ENCODE measurements around the gene LIPK. TPM values are rescaled to one million over a fixed set of nuclear protein-coding genes. Genes with fewer than 3 reads are reported as not detected.

LIPK gene
- total RNA-seq, 1 experiment from 2014 or later, result not detected

GRCh38 chr10:88756660-88757059 is 50.6 kb downstream of the LIPK start:
- intact Hi-C loops (cut with micrococcal nuclease; ENCODE audit: unreplicated experiment), result no loop called here
- CTCF ChIA-PET, result no interaction called here
- BruUV-seq (replicated peaks), result no TSS peak

GRCh38 chr10:88759366-88760101 is 53.5 kb downstream of the LIPK start, which contains the start of gene LIPN:
Gene LIPN, plus strand, starts transcription at chr10:88760020. Its CDS starts 1,386 bp downstream, at chr10:88761406.
- H3K9me3 Mint-ChIP-seq (ENCODE audit: low read depth, unreplicated experiment), result no peaks in the 10 kb centered on the region
- H3K27me3 Mint-ChIP-seq (ENCODE audit: unreplicated experiment), result no peaks in the 10 kb centered on the region
- CTCF ChIA-PET, result no interaction called here
- DNase-seq, result no peak
- no peak for TF ChIP-seq CTCF (IDR thresholded peaks at IDR 0.05; ENCODE audit: unreplicated experiment)
- no TSS peak for BruUV-seq (replicated peaks)
- no peak within 1 kb of the TSS for H3K27ac Mint-ChIP-seq (ENCODE audit: unreplicated experiment)
- no peaks in the 10 kb centered on the region for H3K36me3 Mint-ChIP-seq (ENCODE audit: insufficient read depth, unreplicated experiment)
- intact Hi-C loops (cut with micrococcal nuclease; ENCODE audit: unreplicated experiment), result no loop called here
- no peaks in the 10 kb centered on the region for H3K4me1 Mint-ChIP-seq (ENCODE audit: low read depth, unreplicated experiment)
- H3K4me3 Mint-ChIP-seq (ENCODE audit: low read depth, unreplicated experiment), result no peak within 1 kb of the TSS

More at GRCh38 chr10:88756660-88757059, 50.6 kb downstream of the LIPK start:
- Mint-ChIP-seq H3K4me3 (ENCODE audit: low read depth, unreplicated experiment) (no peak overlapping the region), H3K9me3 (ENCODE audit: low read depth, unreplicated experiment) (no peaks in the 10 kb centered on the region), H3K27ac (ENCODE audit: unreplicated experiment) (no peak overlapping the region), H3K4me1 (ENCODE audit: low read depth, unreplicated experiment) (no peaks in the 10 kb centered on the region), H3K27me3 (ENCODE audit: unreplicated experiment) (no peaks in the 10 kb centered on the region), H3K36me3 (ENCODE audit: insufficient read depth, unreplicated experiment) (no peaks in the 10 kb centered on the region)
- no peak for TF ChIP-seq CTCF (IDR thresholded peaks at IDR 0.05; ENCODE audit: unreplicated experiment)
- DNase-seq, result no peak

GRCh38 chr10:88762906-88763305 is 56.9 kb downstream of the LIPK start:
- Mint-ChIP-seq H3K36me3 (ENCODE audit: insufficient read depth, unreplicated experiment) (no peaks in the 10 kb centered on the region), H3K9me3 (ENCODE audit: low read depth, unreplicated experiment) (no peaks in the 10 kb centered on the region), H3K27me3 (ENCODE audit: unreplicated experiment) (no peaks in the 10 kb centered on the region), H3K4me3 (ENCODE audit: low read depth, unreplicated experiment) (no peak overlapping the region), H3K27ac (ENCODE audit: unreplicated experiment) (no peak overlapping the region), H3K4me1 (ENCODE audit: low read depth, unreplicated experiment) (no peaks in the 10 kb centered on the region)
- BruUV-seq (replicated peaks), result no TSS peak
- no peak for DNase-seq
- TF ChIP-seq CTCF (IDR thresholded peaks at IDR 0.05; ENCODE audit: unreplicated experiment), result no peak
- CTCF ChIA-PET, result no interaction called here
- intact Hi-C loops (cut with micrococcal nuclease; ENCODE audit: unreplicated experiment), result no loop called here

GRCh38 chr10:88763441-88763840 is 57.4 kb downstream of the LIPK start:
- Mint-ChIP-seq H3K27ac (ENCODE audit: unreplicated experiment) (no peak overlapping the region), H3K27me3 (ENCODE audit: unreplicated experiment) (no peaks in the 10 kb centered on the region), H3K4me3 (ENCODE audit: low read depth, unreplicated experiment) (no peak overlapping the region), H3K4me1 (ENCODE audit: low read depth, unreplicated experiment) (no peaks in the 10 kb centered on the region), H3K9me3 (ENCODE audit: low read depth, unreplicated experiment) (no peaks in the 10 kb centered on the region), H3K36me3 (ENCODE audit: insufficient read depth, unreplicated experiment) (no peaks in the 10 kb centered on the region)
- intact Hi-C loops (cut with micrococcal nuclease; ENCODE audit: unreplicated experiment), result no loop called here
- CTCF ChIA-PET, result no interaction called here
- no peak for DNase-seq
- no peak for TF ChIP-seq CTCF (IDR thresholded peaks at IDR 0.05; ENCODE audit: unreplicated experiment)
- no TSS peak for BruUV-seq (replicated peaks)

All from Calu3 (cell line).